HG03097 (cell line): ENCODE results near the gene PPIA.
"Not testable (repeated sequence)": the region's sequence is repeated elsewhere in the genome, so short reads cannot be mapped to it uniquely, and the experiment has no call there.

Experiments used
- ATAC-seq: cut with Tn5 transposase; IDR thresholded peaks from one replicate; pipeline ENCODE4 v1.9.1; 2021; ENCODE audit not compliant: unreplicated experiment, low FRiP score

PPIA gene

GRCh38 chr7:44784364-44784763, 12.1 kb upstream of the PPIA start:
- no peak for ATAC-seq

GRCh38 chr7:44785218-44785617, 11.3 kb upstream of the PPIA start:
- not testable (repeated sequence) for ATAC-seq

GRCh38 chr7:44787041-44787440, 9.4 kb upstream of the PPIA start:
- no peak for ATAC-seq

- ATAC-seq, result no peak
Measured at GRCh38 chr7:44787762-44788161, 8.7 kb upstream of the PPIA start.

- ATAC-seq, result no peak
Measured at GRCh38 chr7:44789990-44790389, 6.5 kb upstream of the PPIA start.

- ATAC-seq, result no peak
Measured at GRCh38 chr7:44791278-44792219, 4.9 kb upstream of the PPIA start.

- ATAC-seq, result no peak
Measured at GRCh38 chr7:44793919-44794318, 2.6 kb upstream of the PPIA start.

GRCh38 chr7:44794331-44794730, 2.1 kb upstream of the PPIA start:
- ATAC-seq, result no peak

- peak; percentile 7 for ATAC-seq
Measured at GRCh38 chr7:44796034-44796503, 412 bp upstream of the PPIA start.

GRCh38 chr7:44797329-44798258, 1.1 kb downstream of the PPIA start:
- peak; percentile 43 for ATAC-seq

GRCh38 chr7:44798649-44799305, 2.3 kb downstream of the PPIA start:
- ATAC-seq, result no peak

GRCh38 chr7:44799939-44800338, 3.5 kb downstream of the PPIA start:
- ATAC-seq, result no peak

GRCh38 chr7:44801890-44802289, 5.4 kb downstream of the PPIA start:
- no peak for ATAC-seq

- no peak for ATAC-seq
Measured at GRCh38 chr7:44802418-44803025, 6.0 kb downstream of the PPIA start.

- ATAC-seq, result not testable (repeated sequence)
Measured at GRCh38 chr7:44803828-44804519, 7.5 kb downstream of the PPIA start.

GRCh38 chr7:44805950-44806349, 9.5 kb downstream of the PPIA start:
- no peak for ATAC-seq

GRCh38 chr7:44808914-44809393, 12.5 kb downstream of the PPIA start:
- ATAC-seq, result no peak

GRCh38 chr7:44811093-44811492, 14.6 kb downstream of the PPIA start:
- no peak for ATAC-seq

- no peak for ATAC-seq
Measured at GRCh38 chr7:44811571-44811970, 15.1 kb downstream of the PPIA start.
